Stimulated activated CD8-positive, alpha-beta memory T cell treated with anti-CD3 and anti-CD28 coated beads, Interleukin-12 subunit alpha, Interleukin-12 subunit beta, amount 100 ng/mL, for 1 hour (primary cell): ENCODE measurements around the gene MOAP1.
"Not testable (repeated sequence)": the region's sequence is repeated elsewhere in the genome, so short reads cannot be mapped to it uniquely, and the experiment has no call there.

ENCODE experiments used
- DNase-seq: peaks from one replicate; pipeline ENCODE4 v3.0.0-alpha.2; 2020; ENCODE audit warnings: low read depth

The MOAP1 gene

GRCh38 chr14:93185349-93185720, 638 bp upstream of the MOAP1 start:
- DNase-seq: no peak

- no peak for DNase-seq
Observed at GRCh38 chr14:93183596-93184317, 940 bp downstream of the MOAP1 start.

- no peak for DNase-seq
Observed at GRCh38 chr14:93175492-93175891, 9.2 kb downstream of the MOAP1 start.

- not testable (repeated sequence) for DNase-seq
Observed at GRCh38 chr14:93174731-93175130, 10.0 kb downstream of the MOAP1 start.

DNA sequence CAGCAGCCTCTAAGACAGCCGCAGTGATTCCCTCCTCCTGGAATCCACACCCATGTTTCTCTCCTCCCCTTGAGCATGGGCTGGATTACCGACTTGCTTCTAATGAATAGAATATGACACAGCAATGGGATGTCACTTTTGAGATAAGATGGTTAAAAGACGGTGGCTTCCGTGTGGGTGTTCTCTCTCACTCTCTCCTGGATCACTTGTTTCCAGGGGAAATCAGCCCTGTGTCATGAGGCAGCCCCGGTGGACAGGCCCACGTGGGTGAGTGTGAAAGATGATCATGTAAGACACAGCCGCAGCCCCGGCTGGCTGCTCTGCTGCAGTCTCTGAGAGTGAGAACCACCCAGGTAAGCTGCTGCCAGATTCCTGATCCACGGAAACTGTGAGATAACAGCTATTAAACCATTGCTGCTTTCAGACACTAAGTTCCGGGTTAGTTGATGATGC, 10.7 kb downstream of the MOAP1 start:
- DNase-seq: no peak

- DNase-seq: no peak
Observed at GRCh38 chr14:93171376-93171775, 13.3 kb downstream of the MOAP1 start.

DNA sequence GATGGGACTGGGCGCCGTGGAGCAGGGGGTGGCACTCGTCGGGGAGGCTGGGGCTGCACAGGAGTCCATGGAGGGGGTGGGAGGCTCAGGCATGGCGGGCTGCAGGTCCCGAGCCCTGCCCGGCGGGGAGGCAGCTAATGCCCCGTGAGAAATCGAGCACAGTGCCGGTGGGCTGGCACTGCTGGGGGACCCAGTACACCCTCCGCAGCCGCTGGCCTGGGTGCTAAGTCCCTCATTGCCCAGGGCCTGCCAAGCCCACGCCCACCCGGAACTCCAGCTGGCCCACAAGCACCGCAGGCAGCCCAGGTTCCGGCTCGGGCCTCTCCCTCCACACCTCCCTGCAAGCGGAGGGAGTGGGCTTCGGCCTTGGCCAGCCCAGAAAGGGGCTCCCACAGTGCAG, 14.6 kb downstream of the MOAP1 start:
- DNase-seq: not testable (repeated sequence)

- DNase-seq: not testable (repeated sequence)
Observed at GRCh38 chr14:93169619-93170018, 15.1 kb downstream of the MOAP1 start.

GRCh38 chr14:93168610-93169009, 16.1 kb downstream of the MOAP1 start:
- DNase-seq: not testable (repeated sequence)

GRCh38 chr14:93165271-93166265, 19.1 kb downstream of the MOAP1 start:
- DNase-seq: not testable (repeated sequence)

- no peak for DNase-seq
Observed at GRCh38 chr14:93163564-93163963, 21.1 kb downstream of the MOAP1 start.

- DNase-seq: no peak
Observed at GRCh38 chr14:93161411-93161940, 23.2 kb downstream of the MOAP1 start.

DNA sequence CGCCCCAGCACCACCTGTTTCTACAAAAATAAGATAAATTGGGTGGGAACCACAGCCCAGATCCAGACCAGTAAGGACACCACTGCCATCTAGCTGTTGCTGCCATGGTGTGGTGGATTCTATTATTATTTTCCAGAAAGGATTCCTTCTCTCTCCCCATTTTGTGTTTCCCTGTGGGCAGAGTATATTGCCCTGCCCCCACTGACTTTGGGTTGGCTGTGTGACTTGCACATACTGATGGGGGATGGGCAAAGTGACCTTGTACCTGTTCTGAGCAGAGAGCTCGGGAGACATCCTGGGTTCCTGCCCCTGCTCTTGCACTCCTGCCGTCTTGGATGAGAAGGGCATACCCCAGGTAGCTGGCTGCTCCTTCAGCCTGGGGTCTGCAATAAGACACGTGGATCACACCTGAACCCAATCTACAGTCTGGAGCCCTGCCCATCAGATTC, 24.3 kb downstream of the MOAP1 start:
- DNase-seq: no peak

- DNase-seq: not testable (repeated sequence)
Observed at GRCh38 chr14:93159625-93160352, 24.9 kb downstream of the MOAP1 start.

DNA sequence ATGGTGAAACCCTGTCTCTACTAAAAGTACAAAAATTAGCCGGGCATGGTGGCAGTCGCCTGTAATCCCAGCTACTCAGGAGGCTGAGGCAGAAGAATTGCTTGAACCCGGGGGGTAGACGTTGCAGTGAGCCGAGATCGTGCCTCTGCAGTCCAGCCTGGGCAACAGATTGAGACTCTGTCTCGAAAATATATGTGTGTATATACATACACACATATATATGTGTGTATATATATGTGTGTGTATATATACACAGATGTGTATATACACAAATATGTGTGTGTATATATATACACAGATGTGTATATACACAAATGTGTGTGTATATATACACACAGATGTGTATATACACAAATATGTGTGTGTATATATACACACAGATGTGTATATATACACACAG, 26.3 kb downstream of the MOAP1 start:
- DNase-seq: not testable (repeated sequence)

GRCh38 chr14:93156693-93157369, 27.9 kb downstream of the MOAP1 start:
- no peak for DNase-seq

GRCh38 chr14:93155667-93156066, 29.0 kb downstream of the MOAP1 start:
- no peak for DNase-seq

GRCh38 chr14:93153121-93153520, 31.6 kb downstream of the MOAP1 start:
- DNase-seq: no peak

DNA sequence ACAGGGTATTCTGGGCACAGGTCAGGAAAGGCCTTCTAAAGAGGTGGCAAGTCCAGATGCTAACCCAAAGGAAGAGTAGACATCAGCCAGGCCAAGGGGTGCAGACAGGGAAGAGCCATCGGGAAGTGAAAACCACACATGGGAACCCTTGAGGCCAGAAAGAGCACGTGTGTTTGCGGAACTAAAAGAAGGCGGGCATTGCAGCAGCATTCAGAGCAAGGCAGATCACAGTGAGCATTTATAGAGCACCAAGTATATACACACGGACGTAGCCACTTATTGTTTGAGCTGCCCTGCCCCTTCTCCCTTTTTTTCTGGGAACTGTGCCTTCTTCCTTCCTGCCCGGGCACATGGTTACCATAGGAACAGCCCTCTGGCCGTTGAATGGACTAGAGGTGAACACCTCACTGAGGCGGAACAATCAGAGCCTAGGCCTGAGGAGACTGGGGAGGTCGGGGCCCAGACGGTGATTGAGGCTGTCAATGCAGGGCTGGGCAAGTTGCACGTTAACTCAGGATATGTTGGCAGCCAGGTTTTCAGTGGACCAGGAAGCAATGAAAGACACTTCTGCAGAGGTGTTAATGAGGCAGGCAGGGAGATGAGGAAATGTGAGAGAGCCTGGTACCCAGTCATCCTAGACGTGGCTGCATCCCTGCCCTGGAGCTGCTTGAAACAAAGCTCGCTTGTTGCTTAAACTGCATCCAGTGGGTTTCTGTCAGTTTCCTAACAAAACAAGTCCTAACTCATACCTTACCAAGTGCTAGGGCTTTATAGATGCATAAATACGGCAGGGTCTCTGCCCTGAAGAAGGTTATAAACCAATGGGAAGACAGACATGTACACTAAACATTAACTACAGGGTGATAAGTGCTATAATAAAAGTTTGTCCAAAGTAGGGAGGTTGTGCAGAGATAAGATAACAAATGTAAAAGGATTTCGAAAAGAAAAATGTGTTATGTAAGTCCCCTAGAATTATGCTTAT, 34.2 kb downstream of the MOAP1 start:
- no peak for DNase-seq

GRCh38 chr14:93148979-93149378, 35.7 kb downstream of the MOAP1 start:
- DNase-seq: no peak
